NCI-H187 (cell line): ENCODE measurements around the gene TDRD9.
A peak's percentile ranks its signal among the peaks of the same experiment; 100 is the strongest.
"Not testable (repeated sequence)": the region's sequence is repeated elsewhere in the genome, so short reads cannot be mapped to it uniquely, and the experiment has no call there.

Source experiments
- DNase-seq, 2 experiments: peaks; one replicate each; lab custom pipeline; 2025; lab: John Stamatoyannopoulos, UW

TDRD9 gene

DNA sequence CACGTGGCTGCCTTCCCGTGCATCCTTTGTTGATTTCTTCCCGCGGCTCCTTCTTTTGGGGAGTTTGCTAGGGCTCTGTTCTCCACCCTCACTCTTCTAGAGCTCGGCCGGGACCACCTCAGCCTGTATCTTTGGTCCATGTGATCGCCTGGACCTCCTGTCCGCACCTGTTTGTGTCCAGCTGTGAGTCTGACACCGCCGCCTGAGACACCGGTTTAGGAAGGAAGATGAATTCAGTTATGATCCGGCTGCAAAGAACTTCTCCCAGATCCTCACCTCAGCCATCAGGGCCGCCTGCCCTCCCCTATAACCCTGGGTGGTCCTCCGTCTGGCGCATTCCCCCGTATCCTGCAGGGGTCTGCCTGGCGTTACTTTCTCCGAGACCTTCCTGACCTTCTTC, 690 bp upstream of the TDRD9 start:
- DNase-seq: no peak

DNA sequence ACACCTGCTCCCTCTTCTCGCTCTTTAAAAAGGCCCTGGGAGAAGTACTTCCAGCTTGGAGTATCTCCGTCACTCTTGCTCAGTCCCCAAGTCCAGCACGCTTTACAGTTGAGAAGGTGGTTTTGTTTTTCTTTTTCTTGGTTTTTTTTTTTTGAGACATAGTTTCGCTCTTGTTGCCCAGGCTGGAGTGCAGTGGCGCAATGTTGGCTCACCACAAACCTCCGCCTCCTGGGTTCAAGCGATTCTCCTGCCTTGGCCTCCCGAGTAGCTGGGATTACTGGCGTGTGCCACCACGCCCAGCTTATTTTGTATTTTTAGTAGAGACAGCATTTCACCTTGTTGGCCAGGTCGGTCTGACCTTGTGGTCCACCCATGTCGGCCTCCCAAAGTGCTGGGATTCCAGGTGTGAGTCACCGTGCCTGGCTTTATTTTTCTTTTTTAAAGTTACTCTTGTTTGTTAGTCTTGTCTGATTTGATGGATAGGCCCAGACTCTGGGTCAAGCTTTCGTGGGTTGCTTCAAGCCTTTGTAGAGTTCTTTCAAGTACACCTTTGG, 1.9 kb downstream of the TDRD9 start:
- DNase-seq: no peak

DNA sequence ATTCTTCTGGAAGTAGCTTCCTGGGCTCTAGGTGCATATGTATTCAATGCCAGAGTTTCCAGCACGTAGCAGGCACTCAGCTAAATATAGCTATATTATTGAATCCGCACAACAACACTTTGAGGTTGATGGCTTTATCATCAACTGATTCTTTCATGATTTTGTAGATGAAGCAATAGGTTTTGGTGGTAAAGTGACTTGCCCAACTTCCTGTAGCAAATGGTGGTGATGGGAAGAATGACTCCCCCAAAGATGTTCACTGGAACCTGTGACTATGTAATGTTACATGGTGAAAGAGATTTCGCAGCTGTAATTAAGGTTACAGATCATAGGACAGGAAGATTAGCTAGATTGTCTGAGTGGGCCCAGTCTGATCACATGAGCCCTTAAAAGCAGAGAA, 3.2 kb downstream of the TDRD9 start:
- no peak for DNase-seq

DNA sequence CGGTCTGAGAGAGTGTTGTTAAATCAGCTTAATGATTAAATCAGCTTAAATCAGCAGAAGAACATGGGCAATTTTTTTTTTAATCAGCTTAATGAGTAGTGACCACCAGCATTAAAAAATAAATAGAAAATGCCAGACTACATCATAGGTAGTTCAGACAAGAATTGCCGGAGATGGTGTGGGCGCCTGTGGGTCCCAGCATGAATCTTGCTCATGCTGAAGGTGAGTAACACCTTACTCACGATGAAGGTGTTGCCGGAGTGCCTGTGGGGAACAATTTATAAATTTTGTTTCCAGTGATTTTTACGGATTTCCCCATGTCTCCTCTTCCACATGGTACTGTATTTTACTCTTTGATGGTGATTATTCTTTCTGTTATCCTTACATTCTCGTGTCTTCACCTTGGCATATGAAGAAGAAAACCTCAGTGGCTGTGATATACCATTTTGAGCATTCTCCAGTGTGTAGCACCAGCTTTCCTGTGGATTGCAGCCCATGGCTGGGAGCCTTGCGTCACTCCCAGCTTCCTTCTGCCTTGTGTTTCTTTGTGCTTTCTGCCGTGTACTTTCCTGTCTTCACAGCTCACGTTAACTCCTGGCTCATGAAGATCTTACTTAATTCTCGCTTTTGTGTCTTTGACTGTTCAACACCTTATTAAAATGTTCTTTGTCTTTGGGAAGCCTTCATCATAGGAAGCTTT, 4.7 kb downstream of the TDRD9 start:
- DNase-seq: no peak

DNA sequence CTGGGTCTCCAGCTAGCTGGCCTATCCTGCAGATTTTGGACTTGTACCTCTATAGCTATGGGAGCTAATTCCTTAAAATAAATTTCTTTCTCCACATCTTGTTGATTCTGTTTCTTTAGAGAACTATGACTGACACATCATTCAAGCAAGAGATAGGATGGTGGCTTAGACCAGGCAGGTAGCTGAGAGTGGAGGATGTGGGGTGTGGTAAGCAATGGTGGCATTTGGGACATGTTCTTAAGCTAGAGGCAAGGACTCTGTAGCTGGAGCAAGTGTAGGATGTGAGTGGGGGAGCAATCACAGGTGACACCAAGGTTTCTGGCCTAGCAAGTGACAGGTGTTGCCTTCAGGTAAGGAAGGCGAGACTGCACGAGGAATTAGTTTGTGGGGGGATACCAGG, 6.8 kb downstream of the TDRD9 start:
- no peak for DNase-seq

DNA sequence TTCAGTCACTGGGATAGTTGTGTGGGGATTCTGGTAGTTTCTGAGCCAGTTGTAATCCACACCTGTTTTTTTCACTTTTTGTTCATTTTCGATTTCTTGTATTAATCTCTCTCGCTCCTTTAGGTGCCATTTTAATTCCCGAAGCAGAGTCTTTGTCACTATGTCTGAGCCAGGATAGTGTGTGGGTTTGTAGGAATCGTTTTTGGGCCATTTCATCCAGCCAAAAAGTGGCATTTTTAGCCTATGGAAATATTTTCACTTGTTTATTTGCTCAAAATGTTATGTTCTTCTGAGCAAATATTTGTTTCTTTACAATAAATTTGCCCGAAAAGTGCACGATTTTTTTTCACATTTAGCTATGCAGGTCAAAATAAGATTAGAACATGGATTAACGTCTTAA, 13.2 kb downstream of the TDRD9 start:
- no peak for DNase-seq

DNA sequence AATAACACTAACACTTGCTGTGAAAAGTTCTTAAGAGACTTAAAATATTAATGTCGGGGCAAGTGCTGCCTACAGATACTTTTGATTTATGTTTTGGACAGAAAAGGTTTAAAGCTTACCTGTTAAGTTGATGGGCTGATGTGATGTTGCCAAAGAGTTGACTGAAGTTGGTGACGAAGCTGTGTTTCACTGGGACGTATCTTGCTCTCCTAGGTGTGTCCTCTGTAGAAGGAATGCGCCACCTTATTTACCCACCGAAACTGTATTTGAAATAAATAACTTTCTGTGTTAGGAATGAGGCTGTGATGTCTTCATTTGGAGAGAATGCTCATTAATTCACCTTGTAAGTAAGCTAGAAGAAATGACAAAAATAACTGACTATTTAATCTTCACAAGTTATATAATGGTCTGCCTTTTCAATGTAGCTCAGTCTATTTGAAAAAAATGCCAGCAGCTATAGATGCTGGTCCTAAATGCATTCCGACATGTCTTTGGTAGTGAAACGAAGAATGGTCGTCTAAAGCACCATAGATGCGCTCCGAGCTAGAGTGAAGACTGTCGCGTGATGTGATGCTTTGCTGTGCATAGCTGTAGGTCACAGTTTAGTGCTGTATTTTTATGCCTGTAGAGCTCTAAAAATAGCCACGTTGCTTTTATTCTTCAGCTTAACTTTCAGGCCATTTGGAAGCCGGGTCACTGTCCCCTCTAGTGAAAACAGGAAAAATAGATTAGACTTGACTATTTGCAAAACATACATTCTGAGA, 13.9 kb downstream of the TDRD9 start, which contains the start of gene RD3L:
Gene RD3L, minus strand, starts transcription at position 557 of the 764 bp plus-strand sequence. CDS start 834 bp downstream, outside the sequence.
- DNase-seq: no peak

DNA sequence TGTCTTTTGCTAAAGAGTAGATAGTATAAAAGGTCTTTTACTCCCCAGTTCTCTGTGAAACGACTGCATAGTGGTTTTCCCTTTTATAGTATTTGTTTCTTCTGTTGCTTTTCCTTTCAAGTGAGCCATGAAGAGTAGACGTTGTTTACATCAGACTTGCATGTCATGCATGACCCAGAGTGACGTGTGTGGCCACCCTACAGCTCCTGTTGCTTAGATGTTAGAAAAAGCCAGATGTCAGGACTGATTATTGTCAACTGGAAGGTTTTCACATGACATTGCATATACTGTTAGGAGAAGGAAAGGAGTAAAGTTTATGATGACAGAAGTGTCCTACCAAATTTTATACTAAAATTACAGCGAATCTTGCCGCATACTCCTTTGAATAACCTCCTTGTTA, 15.4 kb downstream of the TDRD9 start:
- DNase-seq: peak; percentile 23 to 32

DNA sequence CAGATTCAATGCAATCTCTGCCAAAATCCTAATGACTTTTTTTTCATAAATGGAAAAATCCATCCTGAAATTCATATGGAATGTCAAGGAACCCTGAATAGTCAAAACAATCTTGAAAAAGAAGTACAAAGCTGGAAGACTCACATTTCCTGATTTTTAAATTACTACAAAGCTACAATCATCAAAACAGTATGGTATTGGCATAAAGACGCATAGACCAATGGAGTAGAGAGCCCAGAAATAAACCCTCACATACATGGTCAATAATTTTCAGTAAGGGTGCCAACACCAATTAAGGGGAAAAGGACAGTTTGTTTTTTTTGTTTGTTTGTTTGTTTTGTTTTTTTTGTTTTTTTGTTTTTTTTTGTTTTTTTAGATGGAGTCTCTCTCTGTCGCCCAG, 18.7 kb downstream of the TDRD9 start:
- DNase-seq: no peak

DNA sequence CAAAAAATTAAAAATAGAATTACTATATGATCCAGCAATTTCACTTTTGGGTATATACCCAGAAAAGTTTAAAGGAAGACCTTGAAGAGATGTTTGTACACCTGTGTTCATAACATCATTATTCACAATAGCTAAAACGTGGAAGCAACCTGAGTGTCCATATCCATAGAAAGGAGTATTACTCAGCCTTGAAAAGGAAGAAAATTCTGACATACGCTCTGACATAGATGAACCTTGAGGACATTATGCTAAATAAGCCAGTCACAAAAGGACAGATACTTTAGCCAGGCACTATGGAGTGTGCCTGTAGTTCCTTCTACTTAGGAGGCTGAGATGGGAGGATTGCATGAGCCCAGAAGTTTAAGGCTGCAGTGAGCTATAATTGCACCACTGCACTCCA, 20.2 kb downstream of the TDRD9 start:
- no peak for DNase-seq

DNA sequence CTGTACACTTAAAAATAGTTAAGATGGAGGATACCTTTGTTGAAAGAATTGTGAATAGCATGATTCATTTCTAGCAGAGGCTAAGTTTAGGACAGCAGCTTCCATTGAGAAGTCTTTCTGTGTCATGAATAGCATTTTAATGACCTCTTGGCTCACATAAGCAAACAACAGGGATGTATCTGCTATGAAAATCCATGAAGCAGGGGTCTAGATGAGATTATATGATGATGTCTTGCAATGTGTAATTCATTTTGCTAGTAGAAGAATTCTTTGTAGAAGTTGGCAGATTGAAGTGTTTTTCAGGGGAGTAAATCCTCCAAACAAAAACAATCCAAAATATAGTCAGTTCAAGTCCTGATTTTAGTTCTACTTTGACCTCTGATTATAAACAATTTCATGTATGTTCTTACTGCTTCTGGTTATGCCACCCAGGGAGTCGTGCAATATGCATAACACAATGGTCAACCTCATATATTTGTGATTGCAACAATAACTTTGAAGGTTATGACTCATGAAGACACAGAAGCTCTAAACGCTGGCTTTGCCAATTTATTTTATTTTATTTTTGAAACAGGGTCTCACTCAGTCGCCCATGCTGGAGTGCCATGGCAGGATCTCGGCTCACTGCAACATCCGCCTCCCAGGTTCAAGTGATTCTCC, 21.0 kb downstream of the TDRD9 start:
- no peak for DNase-seq

DNA sequence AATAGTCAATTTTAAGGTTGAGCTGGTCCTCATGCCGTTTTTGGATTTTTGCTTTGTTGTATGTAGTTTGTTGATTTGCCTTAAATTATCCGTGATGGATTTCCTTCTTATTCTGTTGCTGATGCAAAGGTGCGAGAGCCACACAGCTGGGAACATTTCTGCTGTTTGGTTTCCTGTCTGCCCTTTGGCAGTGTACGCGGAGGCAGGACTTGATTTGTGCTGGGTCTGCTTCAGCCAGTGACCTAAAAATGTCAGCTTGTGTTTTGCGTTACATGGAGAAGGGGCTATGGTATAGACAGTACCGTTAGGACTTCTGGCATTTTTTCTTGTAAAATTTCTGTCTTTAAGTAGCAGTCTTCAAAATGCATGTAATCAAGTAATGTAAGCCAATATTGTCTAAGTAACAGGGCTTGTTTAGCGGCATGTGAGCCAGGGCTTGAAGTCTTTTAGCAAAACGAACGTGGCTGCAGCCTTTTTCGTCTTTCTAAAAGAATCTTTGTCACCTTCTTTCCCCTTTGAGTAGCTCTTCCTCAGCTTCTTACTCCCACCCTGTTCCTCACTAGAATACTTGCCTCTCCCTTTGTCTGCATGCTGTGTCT, 32.3 kb downstream of the TDRD9 start:
- DNase-seq: no peak

DNA sequence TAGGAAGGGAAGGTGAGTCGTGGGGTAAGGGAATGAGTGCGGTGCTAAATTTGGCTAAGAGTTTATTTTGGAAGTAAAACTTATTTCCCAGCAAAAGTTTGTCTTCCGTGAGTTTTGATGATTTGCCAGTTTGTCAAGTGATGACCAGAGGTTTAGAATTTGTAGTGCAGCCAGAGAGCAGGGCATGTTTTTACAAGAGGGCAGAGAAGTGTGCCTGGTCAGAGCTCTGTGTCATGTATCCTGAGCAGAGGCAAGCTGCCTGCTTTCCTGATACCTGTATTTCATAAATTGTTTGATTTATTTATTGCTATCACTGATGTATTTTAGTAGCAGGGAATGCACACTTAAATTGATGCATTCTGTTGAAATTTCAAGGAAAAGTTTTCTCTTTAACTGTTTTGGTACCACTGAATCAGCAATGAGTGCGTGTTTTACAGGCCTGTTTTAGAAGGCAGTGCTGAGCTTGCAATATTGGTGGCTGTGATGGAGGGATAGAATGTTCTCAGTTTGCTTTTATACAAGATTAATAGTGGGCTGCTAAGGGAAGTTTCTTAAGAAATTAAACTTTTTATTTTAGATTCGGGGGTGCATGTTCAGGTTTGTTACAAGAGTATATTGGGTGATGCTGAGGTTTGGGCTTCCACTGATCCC, 33.8 kb downstream of the TDRD9 start:
- no peak for DNase-seq

DNA sequence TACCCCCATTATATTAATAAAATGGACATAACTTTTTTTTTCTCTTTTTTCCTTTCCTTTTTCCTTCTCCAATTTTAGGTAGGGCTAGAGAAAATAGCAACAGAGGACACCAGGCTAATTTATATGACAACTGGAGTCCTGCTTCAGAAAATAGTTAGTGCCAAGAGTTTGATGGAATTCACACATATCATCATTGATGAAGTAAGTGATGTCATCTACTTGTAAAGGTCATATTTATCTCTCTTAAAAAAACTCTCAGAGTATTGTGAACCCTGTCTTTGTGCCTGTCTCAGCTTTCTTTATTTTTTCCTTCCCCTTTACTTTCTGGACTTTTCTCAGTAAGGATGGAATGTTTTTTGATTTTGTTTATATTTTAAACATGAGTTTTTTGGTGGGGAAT, 38.4 kb downstream of the TDRD9 start:
- DNase-seq: no peak

DNA sequence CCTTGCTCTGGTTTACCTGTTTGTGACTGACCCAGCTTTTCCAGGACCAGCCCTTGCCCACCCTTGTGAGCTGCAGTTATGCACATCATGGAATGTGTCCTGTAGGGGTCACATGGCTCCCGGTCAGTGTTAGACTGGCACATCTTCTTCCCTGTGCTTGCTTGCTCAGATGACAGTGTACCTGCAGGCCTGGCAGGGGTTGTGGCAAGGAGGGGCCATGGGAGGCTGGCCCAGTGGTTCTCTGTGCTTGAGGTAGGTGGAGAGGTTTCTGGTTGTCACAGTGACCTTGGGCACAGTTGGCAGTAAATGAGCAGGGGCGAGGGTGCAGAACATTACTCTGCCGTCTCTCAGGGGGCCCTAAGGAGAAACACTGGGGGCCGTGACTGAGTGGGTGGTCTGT, 41.7 kb downstream of the TDRD9 start:
- DNase-seq: no peak

DNA sequence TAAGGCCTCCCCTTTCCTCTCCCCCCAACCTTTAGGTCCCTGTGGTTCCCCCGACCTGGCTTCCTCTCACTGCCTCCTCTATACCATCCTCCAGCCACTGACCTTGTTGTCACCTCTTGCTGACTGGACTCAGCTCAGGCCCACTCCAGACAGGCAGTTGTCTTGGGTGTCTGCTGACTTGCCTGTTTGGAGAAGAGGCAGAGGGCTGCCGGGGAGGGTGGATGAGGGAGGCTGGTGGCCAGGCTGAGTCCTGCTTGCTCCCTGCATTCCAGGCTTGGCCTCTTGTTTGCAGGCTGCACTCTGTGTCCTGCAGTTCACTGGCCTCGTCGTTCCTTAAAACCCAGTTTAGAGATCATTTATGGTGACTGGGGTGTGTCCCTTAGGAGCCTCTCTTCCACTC, 45.1 kb downstream of the TDRD9 start:
- no peak for DNase-seq

DNA sequence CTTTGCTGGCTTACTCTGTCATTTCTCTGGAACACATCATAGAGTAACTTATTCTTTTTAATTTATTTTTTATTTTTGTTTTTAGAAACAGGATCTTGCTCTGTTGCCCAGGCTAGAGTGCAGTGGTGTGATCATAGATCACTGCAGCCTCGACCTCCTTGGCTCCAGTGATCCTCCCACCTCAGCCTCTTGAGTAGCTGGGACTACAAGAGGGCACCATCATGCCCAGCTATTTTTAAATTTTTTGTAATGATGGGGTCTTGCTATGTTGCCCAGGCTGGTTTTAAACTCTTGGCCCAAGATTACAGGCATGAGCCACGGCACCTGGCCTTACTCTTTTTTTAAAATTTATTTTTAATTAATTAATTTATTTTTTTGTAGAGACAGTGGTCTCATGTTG, 46.3 kb downstream of the TDRD9 start:
- no peak for DNase-seq

DNA sequence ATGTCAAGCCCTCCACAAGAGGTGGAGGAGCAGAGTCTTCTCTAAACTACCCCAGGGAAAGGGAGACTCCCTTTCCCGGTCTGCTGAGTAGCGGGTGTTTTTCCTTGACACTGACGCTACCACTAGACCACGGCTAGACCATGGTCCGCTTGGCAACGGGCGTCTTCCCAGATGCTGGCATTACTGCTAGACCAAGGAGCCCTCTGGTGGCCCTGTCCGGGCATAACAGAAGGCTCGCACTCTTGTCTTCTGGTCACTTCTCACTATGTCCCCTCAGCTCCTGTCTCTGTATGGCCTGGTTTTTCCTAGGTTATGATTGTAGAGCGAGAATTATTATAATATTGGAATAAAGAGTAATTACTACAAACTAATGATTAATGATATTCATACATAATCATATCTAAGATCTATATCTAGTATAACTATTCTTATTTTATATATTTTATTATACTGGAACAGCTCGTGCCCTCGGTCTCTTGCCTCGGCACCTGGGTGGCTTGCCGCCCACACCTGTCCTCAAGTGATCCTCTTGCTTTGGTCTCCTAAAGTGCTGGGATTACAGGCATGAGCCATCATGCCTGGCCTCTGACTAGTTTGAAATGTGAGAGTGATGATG, 52.5 kb downstream of the TDRD9 start:
- DNase-seq: not testable (repeated sequence)

DNA sequence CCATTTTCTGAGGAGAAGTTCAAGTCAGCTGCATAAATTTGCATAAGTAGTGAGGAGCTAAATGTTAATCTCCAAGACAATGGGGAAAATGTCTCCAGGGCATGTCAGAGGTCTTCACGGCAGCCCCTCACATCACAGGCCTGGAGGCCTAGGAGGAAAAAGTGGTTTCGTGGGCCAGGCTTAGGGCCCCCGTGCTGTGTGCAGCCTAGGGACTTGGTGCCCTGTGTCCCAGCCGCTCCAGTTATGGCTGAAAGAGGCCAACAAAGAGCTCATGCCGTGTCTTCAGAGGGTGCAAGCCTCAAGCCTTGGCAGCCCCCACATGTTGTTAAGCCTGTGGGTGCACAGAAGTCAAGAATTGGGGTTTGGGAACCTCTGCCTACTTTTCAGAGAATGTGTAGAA, 55.9 kb downstream of the TDRD9 start:
- DNase-seq: no peak

DNA sequence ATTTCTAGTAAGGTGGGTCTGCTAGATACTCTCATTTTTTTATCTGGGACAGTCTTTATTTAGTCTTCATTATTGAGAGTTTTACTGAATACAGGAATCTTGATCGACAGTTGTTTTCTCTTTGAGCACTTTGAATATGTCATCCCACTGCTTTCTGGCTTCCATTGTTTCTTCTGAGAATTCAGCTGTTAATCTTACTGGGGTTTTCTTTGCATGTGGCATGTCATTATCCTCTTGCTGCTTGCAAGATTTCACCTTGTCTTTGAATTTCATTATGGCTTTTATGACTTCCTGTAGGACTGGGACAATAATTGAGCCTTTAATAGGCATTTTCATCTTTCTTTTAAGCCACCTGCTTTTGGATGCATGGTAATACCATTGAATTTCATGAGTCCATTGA, 60.8 kb downstream of the TDRD9 start:
- no peak for DNase-seq

DNA sequence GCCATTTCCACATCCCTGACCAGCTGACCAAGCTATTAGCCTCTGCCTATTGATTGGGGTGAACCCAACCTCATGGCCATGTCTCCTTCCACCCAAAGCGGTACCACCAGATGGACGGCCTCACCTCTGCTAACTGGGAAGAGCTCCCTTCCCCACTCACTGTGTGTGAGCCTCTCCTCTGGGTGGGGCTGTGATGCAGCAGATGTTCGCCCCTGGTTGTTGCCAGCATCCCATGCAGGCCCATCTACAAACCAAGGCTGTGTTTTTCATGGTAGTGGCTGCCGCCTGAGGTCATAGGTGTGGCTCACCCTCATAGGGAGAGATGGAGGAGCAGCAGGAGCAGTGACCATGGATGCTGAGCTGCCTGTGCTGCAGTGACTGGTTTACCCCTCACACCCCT, 61.7 kb downstream of the TDRD9 start:
- no peak for DNase-seq
